HEK293 (cell line): ENCODE data around the gene KRTAP9-6.

Experiments used
- CTCF ChIA-PET: fragments of 350-600 bp; formaldehyde crosslinking; extraction: SDS; loops from one replicate; lab custom pipeline; 2021; ENCODE audit warnings: antibody characterized with exemption; lab: Yijun Ruan, JAX
- POLR2A ChIA-PET: fragments of 300-600 bp; formaldehyde crosslinking; extraction: SDS; loops from one replicate; lab custom pipeline; 2020; ENCODE audit warnings: antibody characterized with exemption, inconsistent platforms; lab: Yijun Ruan, JAX
- H3K27ac ChIP-seq: fragments of 200-500 bp; sonication (Bioruptor generic); 2 replicates; pipeline ENCODE4 v1.5.1; 2014; ENCODE audit warnings: low read depth, low read length, control low read depth, inconsistent platforms; ENCODE audit errors: extremely low read depth
- H3K36me3 ChIP-seq, 2 experiments: fragments of 200-500 bp in 1 of 2; sonication (Bioruptor generic) in 1 of 2; 1 replicate in 1 of 2; 2 replicates in 1 of 2; pipeline ENCODE4 v1.5.1; 2014 to 2017; ENCODE audit warnings: inconsistent platforms in 2 of 2, low read length in 2 of 2; ENCODE audit not compliant: control insufficient read depth in 2 of 2, insufficient read depth in 1 of 2
- H3K4me1 ChIP-seq: fragments of 200-500 bp; sonication (Bioruptor generic); 2 replicates; pipeline ENCODE4 v1.5.1; 2014; ENCODE audit warnings: mild to moderate bottlenecking, low read length, inconsistent platforms; ENCODE audit not compliant: control insufficient read depth, insufficient read depth
- H3K4me3 ChIP-seq: 2 replicates; pipeline ENCODE4 v1.5.1; 2011; ENCODE audit warnings: low read depth, mild to moderate bottlenecking, control low read depth, low read length, moderate library complexity
- H3K9me3 ChIP-seq: fragments of 200-500 bp; sonication (Bioruptor generic); 2 replicates; pipeline ENCODE4 v1.5.1; 2014; ENCODE audit warnings: low read depth, low read length, inconsistent platforms; ENCODE audit not compliant: control insufficient read depth, insufficient read depth
- SCRT1 ChIP-seq: fragments of 450-650 bp; formaldehyde crosslinking; IDR thresholded peaks from 2 replicates; pipeline ENCODE4 v1.5.1; 2016; ENCODE audit warnings: missing biosample characterization, missing genetic modification characterization, borderline replicate concordance
- WT1 ChIP-seq: fragments of 450-650 bp; formaldehyde crosslinking; IDR thresholded peaks from 2 replicates; pipeline ENCODE4 v1.5.1; 2016; ENCODE audit warnings: missing biosample characterization, missing genetic modification characterization
- ZFP37 ChIP-seq: fragments of 450-650 bp; formaldehyde crosslinking; IDR thresholded peaks from 2 replicates; pipeline ENCODE4 v1.5.1; 2016; ENCODE audit warnings: missing biosample characterization, missing genetic modification characterization
- ZNF121 ChIP-seq: fragments of 450-650 bp; formaldehyde crosslinking; IDR thresholded peaks from 2 replicates; pipeline ENCODE4 v1.5.1; 2016; ENCODE audit warnings: missing biosample characterization, missing genetic modification characterization
- ZNF155 ChIP-seq: fragments of 450-650 bp; formaldehyde crosslinking; IDR thresholded peaks from 2 replicates; pipeline ENCODE4 v1.5.1; 2016; ENCODE audit warnings: missing biosample characterization, missing genetic modification characterization
- ZNF157 ChIP-seq: fragments of 450-650 bp; formaldehyde crosslinking; IDR thresholded peaks from 2 replicates; pipeline ENCODE4 v1.5.1; 2016; ENCODE audit warnings: missing biosample characterization, missing genetic modification characterization
- ZNF311 ChIP-seq: fragments of 450-650 bp; formaldehyde crosslinking; IDR thresholded peaks from 2 replicates; pipeline ENCODE4 v1.5.1; 2017; ENCODE audit warnings: missing biosample characterization, missing genetic modification characterization, borderline replicate concordance
- ZNF335 ChIP-seq: fragments of 450-650 bp; formaldehyde crosslinking; conservative IDR thresholded peaks from 2 replicates; pipeline ENCODE4 v1.5.1; 2016; ENCODE audit warnings: missing biosample characterization, missing genetic modification characterization
- ZNF366 ChIP-seq: fragments of 450-650 bp; formaldehyde crosslinking; conservative IDR thresholded peaks from 2 replicates; pipeline ENCODE4 v1.5.1; 2016; ENCODE audit warnings: missing biosample characterization, missing genetic modification characterization
- ZNF37A ChIP-seq: fragments of 450-650 bp; IDR thresholded peaks from 2 replicates; pipeline ENCODE4 v1.5.1; 2018; ENCODE audit warnings: missing biosample characterization, missing genetic modification characterization
- ZNF426 ChIP-seq: fragments of 450-650 bp; formaldehyde crosslinking; IDR thresholded peaks from 2 replicates; pipeline ENCODE4 v1.5.1; 2017; ENCODE audit warnings: missing biosample characterization, missing genetic modification characterization, mild to moderate bottlenecking, inconsistent platforms, moderate library complexity
- ZNF510 ChIP-seq: fragments of 450-650 bp; formaldehyde crosslinking; IDR thresholded peaks from 2 replicates; pipeline ENCODE4 v1.5.1; 2018; ENCODE audit warnings: mild to moderate bottlenecking, missing genetic modification characterization, missing biosample characterization; ENCODE audit not compliant: insufficient replicate concordance
- ZNF558 ChIP-seq: fragments of 450-650 bp; formaldehyde crosslinking; IDR thresholded peaks from 2 replicates; pipeline ENCODE4 v1.5.1; 2016; ENCODE audit warnings: missing biosample characterization, missing genetic modification characterization
- ZNF600 ChIP-seq: fragments of 450-650 bp; formaldehyde crosslinking; IDR thresholded peaks from 2 replicates; pipeline ENCODE4 v1.5.1; 2016; ENCODE audit warnings: missing biosample characterization, missing genetic modification characterization
- ZNF621 ChIP-seq: fragments of 450-650 bp; formaldehyde crosslinking; IDR thresholded peaks from 2 replicates; pipeline ENCODE4 v1.5.1; 2017; ENCODE audit warnings: missing biosample characterization, missing genetic modification characterization
- ZNF791 ChIP-seq: fragments of 450-650 bp; formaldehyde crosslinking; IDR thresholded peaks from 2 replicates; pipeline ENCODE4 v1.5.1; 2016; ENCODE audit warnings: missing biosample characterization, missing genetic modification characterization
- TF ChIP-seq, protein P1 (sequence below): fragments of 450-650 bp; formaldehyde crosslinking; IDR thresholded peaks from 2 replicates; pipeline ENCODE4 v1.5.1; 2016; ENCODE audit warnings: missing biosample characterization, missing genetic modification characterization
- TF ChIP-seq, protein P2 (sequence below): fragments of 450-650 bp; formaldehyde crosslinking; IDR thresholded peaks from 2 replicates; pipeline ENCODE4 v1.5.1; 2016; ENCODE audit warnings: missing biosample characterization, missing genetic modification characterization
- TF ChIP-seq, protein P3 (sequence below): fragments of 450-650 bp; formaldehyde crosslinking; IDR thresholded peaks from 2 replicates; pipeline ENCODE4 v1.5.1; 2016; ENCODE audit warnings: missing biosample characterization, missing genetic modification characterization, borderline replicate concordance
- TF ChIP-seq, protein P4 (sequence below): fragments of 450-650 bp; formaldehyde crosslinking; IDR thresholded peaks from 2 replicates; pipeline ENCODE4 v1.5.1; 2016; ENCODE audit warnings: missing biosample characterization, missing genetic modification characterization
- TF ChIP-seq, protein P5 (sequence below): fragments of 450-650 bp; formaldehyde crosslinking; conservative IDR thresholded peaks from 2 replicates; pipeline ENCODE4 v1.5.1; 2016; ENCODE audit warnings: low read depth, missing biosample characterization, missing genetic modification characterization
- TF ChIP-seq, protein P6 (sequence below): fragments of 450-650 bp; formaldehyde crosslinking; IDR thresholded peaks from 2 replicates; pipeline ENCODE4 v1.5.1; 2016; ENCODE audit warnings: missing biosample characterization, missing genetic modification characterization

Gene KRTAP9-6

DNA sequence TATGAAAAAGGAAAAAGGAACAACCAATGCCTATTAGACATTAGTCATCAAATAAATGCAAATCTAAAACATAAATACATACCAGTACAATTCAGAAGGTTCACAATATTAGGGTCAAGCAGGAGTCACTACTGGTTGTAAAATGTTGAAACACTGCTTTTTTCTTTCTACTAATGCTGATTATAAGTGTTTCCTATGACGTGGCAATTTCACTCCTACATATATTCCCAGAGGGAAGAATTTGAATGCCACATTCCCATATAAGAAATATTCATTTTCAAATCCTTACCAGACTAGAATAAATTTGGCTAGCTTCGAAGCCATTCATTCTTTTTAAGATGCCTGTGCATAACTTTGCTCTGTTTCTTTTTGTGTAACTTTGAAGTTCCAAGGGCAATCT lies 41.4 kb upstream of the KRTAP9-6 start (continued):
- TF ChIP-seq, protein P1, sequence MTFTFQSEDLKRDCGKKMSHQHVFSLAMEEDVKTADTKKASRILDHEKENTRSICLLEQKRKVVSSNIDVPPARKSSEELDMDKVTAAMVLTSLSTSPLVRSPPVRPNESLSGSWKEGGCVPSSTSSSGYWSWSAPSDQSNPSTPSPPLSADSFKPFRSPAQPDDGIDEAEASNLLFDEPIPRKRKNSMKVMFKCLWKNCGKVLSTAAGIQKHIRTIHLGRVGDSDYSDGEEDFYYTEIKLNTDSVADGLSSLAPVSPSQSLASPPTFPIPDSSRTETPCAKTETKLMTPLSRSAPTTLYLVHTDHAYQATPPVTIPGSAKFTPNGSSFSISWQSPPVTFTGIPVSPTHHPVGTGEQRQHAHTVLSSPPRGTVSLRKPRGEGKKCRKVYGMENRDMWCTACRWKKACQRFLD (tag by site-specific recombination) = no peak
- TF ChIP-seq WT1 (tag by site-specific recombination) (no peak), ZNF558 (no peak), SCRT1 (tag by site-specific recombination) (no peak), ZFP37 (tag by site-specific recombination) (no peak), ZNF600 (tag by site-specific recombination) (no peak)
- TF ChIP-seq, protein P2, sequence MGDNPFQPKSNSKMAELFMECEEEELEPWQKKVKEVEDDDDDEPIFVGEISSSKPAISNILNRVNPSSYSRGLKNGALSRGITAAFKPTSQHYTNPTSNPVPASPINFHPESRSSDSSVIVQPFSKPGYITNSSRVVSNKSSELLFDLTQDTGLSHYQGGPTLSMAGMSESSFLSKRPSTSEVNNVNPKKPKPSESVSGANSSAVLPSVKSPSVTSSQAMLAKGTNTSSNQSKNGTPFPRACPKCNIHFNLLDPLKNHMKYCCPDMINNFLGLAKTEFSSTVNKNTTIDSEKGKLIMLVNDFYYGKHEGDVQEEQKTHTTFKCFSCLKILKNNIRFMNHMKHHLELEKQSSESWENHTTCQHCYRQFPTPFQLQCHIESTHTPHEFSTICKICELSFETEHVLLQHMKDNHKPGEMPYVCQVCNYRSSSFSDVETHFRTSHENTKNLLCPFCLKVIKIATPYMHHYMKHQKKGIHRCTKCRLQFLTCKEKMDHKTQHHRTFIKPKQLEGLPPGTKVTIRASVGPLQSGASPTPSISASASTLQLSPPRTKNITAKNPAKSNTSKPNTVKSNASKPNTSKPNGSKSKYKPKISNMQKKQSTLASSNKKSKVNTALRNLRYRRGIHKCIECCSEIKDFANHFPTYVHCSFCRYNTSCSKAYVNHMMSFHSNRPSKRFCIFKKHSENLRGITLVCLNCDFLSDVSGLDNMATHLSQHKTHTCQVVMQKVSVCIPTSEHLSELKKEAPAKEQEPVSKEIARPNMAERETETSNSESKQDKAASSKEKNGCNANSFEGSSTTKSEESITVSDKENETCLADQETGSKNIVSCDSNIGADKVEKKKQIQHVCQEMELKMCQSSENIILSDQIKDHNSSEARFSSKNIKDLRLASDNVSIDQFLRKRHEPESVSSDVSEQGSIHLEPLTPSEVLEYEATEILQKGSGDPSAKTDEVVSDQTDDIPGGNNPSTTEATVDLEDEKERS (tag by site-specific recombination) = no peak

DNA sequence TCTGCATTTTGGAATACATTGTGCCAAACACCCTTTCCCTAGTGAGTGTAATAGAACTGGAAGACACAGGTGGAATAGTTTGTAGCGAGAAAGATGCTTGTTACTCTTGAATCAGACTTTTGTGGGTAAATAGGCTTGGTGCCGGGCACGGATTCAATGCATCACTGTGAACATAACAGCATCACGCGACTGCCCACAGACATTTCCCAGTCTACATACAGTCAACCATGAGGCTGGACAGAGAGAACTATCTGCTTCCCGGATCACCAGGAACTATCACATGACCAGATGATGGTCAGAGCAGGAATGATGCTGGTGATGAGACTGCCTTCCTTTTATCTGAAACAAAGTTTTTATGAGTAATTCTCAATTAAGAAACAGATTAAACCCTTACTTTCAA lies 39.1 kb upstream of the KRTAP9-6 start:
- Histone ChIP-seq H3K36me3 (no peaks in the 10 kb centered on the region), H3K4me1 (no peaks in the 10 kb centered on the region), H3K27ac (no peak overlapping the region), H3K9me3 (no peaks in the 10 kb centered on the region), H3K4me3 (no peak overlapping the region)
- POLR2A ChIA-PET = no interaction called here
- CTCF ChIA-PET = interaction anchor here (0.7 kb wide), 1 partner anchor 444 kb away, joined by 3 read pairs; no protein-coding TSS in a partner anchor
- TF ChIP-seq ZNF558 (no peak), ZNF311 (tag by site-specific recombination) (no peak), ZNF157 (tag by site-specific recombination) (no peak), ZNF791 (no peak), ZNF510 (no peak), ZNF155 (no peak), ZNF426 (tag by site-specific recombination) (no peak), ZNF37A (tag by site-specific recombination) (no peak), ZNF366 (tag by site-specific recombination) (no peak), ZNF121 (no peak), ZNF621 (tag by site-specific recombination) (no peak), ZNF335 (tag by site-specific recombination) (no peak)
- TF ChIP-seq, protein P3, sequence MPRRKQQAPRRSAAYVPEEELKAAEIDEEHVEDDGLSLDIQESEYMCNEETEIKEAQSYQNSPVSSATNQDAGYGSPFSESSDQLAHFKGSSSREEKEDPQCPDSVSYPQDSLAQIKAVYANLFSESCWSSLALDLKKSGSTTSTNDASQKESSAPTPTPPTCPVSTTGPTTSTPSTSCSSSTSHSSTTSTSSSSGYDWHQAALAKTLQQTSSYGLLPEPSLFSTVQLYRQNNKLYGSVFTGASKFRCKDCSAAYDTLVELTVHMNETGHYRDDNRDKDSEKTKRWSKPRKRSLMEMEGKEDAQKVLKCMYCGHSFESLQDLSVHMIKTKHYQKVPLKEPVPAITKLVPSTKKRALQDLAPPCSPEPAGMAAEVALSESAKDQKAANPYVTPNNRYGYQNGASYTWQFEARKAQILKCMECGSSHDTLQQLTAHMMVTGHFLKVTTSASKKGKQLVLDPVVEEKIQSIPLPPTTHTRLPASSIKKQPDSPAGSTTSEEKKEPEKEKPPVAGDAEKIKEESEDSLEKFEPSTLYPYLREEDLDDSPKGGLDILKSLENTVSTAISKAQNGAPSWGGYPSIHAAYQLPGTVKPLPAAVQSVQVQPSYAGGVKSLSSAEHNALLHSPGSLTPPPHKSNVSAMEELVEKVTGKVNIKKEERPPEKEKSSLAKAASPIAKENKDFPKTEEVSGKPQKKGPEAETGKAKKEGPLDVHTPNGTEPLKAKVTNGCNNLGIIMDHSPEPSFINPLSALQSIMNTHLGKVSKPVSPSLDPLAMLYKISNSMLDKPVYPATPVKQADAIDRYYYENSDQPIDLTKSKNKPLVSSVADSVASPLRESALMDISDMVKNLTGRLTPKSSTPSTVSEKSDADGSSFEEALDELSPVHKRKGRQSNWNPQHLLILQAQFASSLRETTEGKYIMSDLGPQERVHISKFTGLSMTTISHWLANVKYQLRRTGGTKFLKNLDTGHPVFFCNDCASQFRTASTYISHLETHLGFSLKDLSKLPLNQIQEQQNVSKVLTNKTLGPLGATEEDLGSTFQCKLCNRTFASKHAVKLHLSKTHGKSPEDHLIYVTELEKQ (tag by site-specific recombination) = no peak
- TF ChIP-seq, protein P4, sequence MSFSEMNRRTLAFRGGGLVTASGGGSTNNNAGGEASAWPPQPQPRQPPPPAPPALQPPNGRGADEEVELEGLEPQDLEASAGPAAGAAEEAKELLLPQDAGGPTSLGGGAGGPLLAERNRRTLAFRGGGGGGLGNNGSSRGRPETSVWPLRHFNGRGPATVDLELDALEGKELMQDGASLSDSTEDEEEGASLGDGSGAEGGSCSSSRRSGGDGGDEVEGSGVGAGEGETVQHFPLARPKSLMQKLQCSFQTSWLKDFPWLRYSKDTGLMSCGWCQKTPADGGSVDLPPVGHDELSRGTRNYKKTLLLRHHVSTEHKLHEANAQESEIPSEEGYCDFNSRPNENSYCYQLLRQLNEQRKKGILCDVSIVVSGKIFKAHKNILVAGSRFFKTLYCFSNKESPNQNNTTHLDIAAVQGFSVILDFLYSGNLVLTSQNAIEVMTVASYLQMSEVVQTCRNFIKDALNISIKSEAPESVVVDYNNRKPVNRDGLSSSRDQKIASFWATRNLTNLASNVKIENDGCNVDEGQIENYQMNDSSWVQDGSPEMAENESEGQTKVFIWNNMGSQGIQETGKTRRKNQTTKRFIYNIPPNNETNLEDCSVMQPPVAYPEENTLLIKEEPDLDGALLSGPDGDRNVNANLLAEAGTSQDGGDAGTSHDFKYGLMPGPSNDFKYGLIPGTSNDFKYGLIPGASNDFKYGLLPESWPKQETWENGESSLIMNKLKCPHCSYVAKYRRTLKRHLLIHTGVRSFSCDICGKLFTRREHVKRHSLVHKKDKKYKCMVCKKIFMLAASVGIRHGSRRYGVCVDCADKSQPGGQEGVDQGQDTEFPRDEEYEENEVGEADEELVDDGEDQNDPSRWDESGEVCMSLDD = no peak
- TF ChIP-seq, protein P5, sequence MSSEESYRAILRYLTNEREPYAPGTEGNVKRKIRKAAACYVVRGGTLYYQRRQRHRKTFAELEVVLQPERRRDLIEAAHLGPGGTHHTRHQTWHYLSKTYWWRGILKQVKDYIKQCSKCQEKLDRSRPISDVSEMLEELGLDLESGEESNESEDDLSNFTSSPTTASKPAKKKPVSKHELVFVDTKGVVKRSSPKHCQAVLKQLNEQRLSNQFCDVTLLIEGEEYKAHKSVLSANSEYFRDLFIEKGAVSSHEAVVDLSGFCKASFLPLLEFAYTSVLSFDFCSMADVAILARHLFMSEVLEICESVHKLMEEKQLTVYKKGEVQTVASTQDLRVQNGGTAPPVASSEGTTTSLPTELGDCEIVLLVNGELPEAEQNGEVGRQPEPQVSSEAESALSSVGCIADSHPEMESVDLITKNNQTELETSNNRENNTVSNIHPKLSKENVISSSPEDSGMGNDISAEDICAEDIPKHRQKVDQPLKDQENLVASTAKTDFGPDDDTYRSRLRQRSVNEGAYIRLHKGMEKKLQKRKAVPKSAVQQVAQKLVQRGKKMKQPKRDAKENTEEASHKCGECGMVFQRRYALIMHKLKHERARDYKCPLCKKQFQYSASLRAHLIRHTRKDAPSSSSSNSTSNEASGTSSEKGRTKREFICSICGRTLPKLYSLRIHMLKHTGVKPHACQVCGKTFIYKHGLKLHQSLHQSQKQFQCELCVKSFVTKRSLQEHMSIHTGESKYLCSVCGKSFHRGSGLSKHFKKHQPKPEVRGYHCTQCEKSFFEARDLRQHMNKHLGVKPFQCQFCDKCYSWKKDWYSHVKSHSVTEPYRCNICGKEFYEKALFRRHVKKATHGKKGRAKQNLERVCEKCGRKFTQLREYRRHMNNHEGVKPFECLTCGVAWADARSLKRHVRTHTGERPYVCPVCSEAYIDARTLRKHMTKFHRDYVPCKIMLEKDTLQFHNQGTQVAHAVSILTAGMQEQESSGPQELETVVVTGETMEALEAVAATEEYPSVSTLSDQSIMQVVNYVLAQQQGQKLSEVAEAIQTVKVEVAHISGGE (tag by site-specific recombination) = no peak
- TF ChIP-seq, protein P6, sequence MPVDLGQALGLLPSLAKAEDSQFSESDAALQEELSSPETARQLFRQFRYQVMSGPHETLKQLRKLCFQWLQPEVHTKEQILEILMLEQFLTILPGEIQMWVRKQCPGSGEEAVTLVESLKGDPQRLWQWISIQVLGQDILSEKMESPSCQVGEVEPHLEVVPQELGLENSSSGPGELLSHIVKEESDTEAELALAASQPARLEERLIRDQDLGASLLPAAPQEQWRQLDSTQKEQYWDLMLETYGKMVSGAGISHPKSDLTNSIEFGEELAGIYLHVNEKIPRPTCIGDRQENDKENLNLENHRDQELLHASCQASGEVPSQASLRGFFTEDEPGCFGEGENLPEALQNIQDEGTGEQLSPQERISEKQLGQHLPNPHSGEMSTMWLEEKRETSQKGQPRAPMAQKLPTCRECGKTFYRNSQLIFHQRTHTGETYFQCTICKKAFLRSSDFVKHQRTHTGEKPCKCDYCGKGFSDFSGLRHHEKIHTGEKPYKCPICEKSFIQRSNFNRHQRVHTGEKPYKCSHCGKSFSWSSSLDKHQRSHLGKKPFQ (tag by site-specific recombination) = no peak
